T-helper 17 cell (primary cell): ENCODE results near the gene LRRC15. TPM values are rescaled to one million over a fixed set of nuclear protein-coding genes. Genes with fewer than 3 reads are reported as not detected.

Experiments used
- ATAC-seq: fragments of 150-1000 bp; cut with Tn5 transposase; 2 replicates; pipeline ENCODE4 v1.10.0; 2021; ENCODE audit warnings: mild to moderate bottlenecking, moderate library complexity
- DNase-seq, 3 donors: peaks; one replicate each; pipeline versions ENCODE4 v3.0.0 to v3.0.0-alpha.2; 2020 to 2021
- H3K9me3 ChIP-seq: one replicate; pipeline ENCODE4 v1.7.0; 2013; ENCODE audit warnings: low read length, mild to moderate bottlenecking; ENCODE audit not compliant: control insufficient read depth, poor library complexity, severe bottlenecking
- H3K27ac Mint-ChIP-seq: one replicate; pipeline ENCODE4 v1.8.0; 2022; ENCODE audit warnings: mild to moderate bottlenecking, moderate library complexity, mixed read lengths
- H3K27me3 Mint-ChIP-seq: one replicate; pipeline ENCODE4 v1.8.0; 2022; ENCODE audit warnings: mixed read lengths
- H3K36me3 Mint-ChIP-seq: one replicate; pipeline ENCODE4 v1.8.0; 2022; ENCODE audit warnings: low read depth, mixed read lengths
- H3K4me1 Mint-ChIP-seq: one replicate; pipeline ENCODE4 v1.8.0; 2022; ENCODE audit warnings: mild to moderate bottlenecking, mixed read lengths
- H3K4me3 Mint-ChIP-seq: one replicate; pipeline ENCODE4 v1.8.0; 2022; ENCODE audit warnings: mild to moderate bottlenecking, moderate library complexity, mixed read lengths
- total RNA-seq, 4 donors: library from RNA in 2 of 4; stranded (reverse) in 2 of 4; gene quantifications; one replicate each; pipeline ENCODE4 v1.2.3 and lab custom pipeline; 2022 to 2026

LRRC15 gene
- total RNA-seq, 2 donors from 2014 or later = not detected

- H3K27me3 Mint-ChIP-seq = peaks cover 25% of the 10 kb centered on the region
- peaks cover 2% of the 10 kb centered on the region for H3K36me3 Mint-ChIP-seq
- no peak overlapping the region for H3K4me3 Mint-ChIP-seq
- H3K27ac Mint-ChIP-seq = no peak overlapping the region
- DNase-seq = no peak
- H3K4me1 Mint-ChIP-seq = peaks cover 4% of the 10 kb centered on the region
- no peak for ATAC-seq
- H3K9me3 ChIP-seq = no peaks in the 10 kb centered on the region
Observed at GRCh38 chr3:194382196-194382891, 12.8 kb upstream of the LRRC15 start.

- no peak overlapping the region for H3K4me3 Mint-ChIP-seq
- no peaks in the 10 kb centered on the region for H3K9me3 ChIP-seq
- peaks cover 4% of the 10 kb centered on the region for H3K4me1 Mint-ChIP-seq
- peaks cover 32% of the 10 kb centered on the region for H3K27me3 Mint-ChIP-seq
- H3K36me3 Mint-ChIP-seq = peaks cover 2% of the 10 kb centered on the region
- H3K27ac Mint-ChIP-seq = no peak overlapping the region
- ATAC-seq (no peak), DNase-seq (no peak)
Observed at GRCh38 chr3:194381460-194381875, 11.9 kb upstream of the LRRC15 start.

DNA sequence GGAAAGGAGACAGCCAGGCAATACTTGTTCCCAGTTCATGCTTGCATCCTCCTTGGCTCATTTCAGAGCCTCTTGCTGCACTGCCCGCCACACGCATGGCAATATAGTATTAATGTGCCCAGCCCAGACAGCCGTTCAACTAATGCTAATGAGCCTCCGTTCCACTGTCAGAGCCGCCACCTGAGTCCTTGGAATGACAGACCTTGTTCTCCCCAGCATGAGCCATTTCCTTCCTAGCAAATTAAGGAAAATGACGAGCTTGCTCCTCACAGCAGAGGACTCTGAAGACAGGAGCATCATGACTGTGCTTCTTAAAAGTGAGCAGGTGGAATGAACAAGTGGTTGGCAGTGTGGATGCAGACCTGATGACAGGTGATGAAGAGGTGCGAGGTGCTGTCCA lies 10.8 kb upstream of the LRRC15 start:
- peaks cover 4% of the 10 kb centered on the region for H3K4me1 Mint-ChIP-seq
- ATAC-seq = no peak
- no peak overlapping the region for H3K27ac Mint-ChIP-seq
- DNase-seq = no peak
- H3K36me3 Mint-ChIP-seq = peaks cover 2% of the 10 kb centered on the region
- H3K4me3 Mint-ChIP-seq = no peak overlapping the region
- H3K9me3 ChIP-seq = no peaks in the 10 kb centered on the region
- H3K27me3 Mint-ChIP-seq = peaks cover 44% of the 10 kb centered on the region

GRCh38 chr3:194379651-194380050 lies 10.1 kb upstream of the LRRC15 start:
- no peak overlapping the region for H3K27ac Mint-ChIP-seq
- no peak for DNase-seq
- H3K4me1 Mint-ChIP-seq = peaks cover 8% of the 10 kb centered on the region
- no peaks in the 10 kb centered on the region for H3K9me3 ChIP-seq
- ATAC-seq = no peak
- peaks cover 2% of the 10 kb centered on the region for H3K36me3 Mint-ChIP-seq
- H3K4me3 Mint-ChIP-seq = no peak overlapping the region
- H3K27me3 Mint-ChIP-seq = peaks cover 51% of the 10 kb centered on the region

DNA sequence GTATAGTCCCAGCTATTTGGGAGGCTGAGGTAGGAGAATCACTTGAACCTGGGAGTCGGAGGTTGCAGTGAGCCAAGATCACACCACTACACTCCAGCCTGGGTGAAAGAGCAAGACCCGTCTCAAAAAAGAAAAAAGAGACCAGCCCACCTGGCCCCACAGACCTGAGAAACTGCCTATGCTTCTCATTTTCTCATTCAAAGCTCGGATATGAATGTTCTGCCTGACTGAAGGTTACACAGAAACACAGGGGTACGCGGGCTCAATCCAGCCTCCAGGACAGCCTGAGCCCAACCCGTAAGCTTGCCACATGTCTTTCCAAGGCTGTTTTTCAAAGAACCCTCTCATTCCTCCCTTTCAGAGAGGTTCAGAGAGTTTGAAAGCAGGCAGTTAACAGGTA lies 9.7 kb upstream of the LRRC15 start:
- no peak overlapping the region for H3K27ac Mint-ChIP-seq

DNA sequence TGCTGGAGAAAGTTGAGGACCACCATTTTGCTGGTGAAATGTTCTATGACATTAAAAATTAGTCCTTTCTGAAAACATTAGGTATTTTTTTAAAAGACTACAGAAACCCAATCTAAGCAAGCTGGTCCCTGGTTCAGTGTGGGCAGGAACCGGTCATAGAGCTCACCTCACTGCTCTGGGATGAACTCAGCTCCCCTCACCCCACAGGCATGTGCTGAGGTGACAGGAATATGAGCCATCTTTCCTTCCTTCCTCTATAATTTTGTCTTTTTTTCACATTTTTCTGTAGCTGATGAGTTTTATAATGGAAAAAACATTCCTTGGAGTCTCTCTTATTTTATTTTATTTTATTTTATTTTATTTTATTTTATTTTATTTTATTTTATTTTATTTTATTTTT lies 8.2 kb upstream of the LRRC15 start:
- Mint-ChIP-seq H3K4me3 (no peak overlapping the region), H3K27ac (no peak overlapping the region), H3K36me3 (peaks cover 2% of the 10 kb centered on the region), H3K27me3 (peaks cover 46% of the 10 kb centered on the region), H3K4me1 (peaks cover 6% of the 10 kb centered on the region)
- no peaks in the 10 kb centered on the region for H3K9me3 ChIP-seq
- ATAC-seq (no peak), DNase-seq (no peak)

More for the DNA sequence above, 9.7 kb upstream of the LRRC15 start:
- H3K9me3 ChIP-seq = no peaks in the 10 kb centered on the region
- ATAC-seq (no peak), DNase-seq (no peak)
- H3K36me3 Mint-ChIP-seq = peaks cover 2% of the 10 kb centered on the region
- H3K4me3 Mint-ChIP-seq = no peak overlapping the region
- peaks cover 51% of the 10 kb centered on the region for H3K27me3 Mint-ChIP-seq
- peaks cover 8% of the 10 kb centered on the region for H3K4me1 Mint-ChIP-seq

- DNase-seq (no peak), ATAC-seq (no peak)
- Mint-ChIP-seq H3K27ac (no peak overlapping the region), H3K27me3 (peaks cover 58% of the 10 kb centered on the region), H3K4me1 (peaks cover 4% of the 10 kb centered on the region), H3K36me3 (peaks cover 5% of the 10 kb centered on the region), H3K4me3 (no peak overlapping the region)
- no peaks in the 10 kb centered on the region for H3K9me3 ChIP-seq
Observed at GRCh38 chr3:194376241-194376560, 6.7 kb upstream of the LRRC15 start.

- H3K4me1 Mint-ChIP-seq = peaks cover 4% of the 10 kb centered on the region
- H3K27me3 Mint-ChIP-seq = peaks cover 64% of the 10 kb centered on the region
- DNase-seq (no peak), ATAC-seq (no peak)
- peaks cover 5% of the 10 kb centered on the region for H3K36me3 Mint-ChIP-seq
- no peaks in the 10 kb centered on the region for H3K9me3 ChIP-seq
- no peak overlapping the region for H3K27ac Mint-ChIP-seq
- no peak overlapping the region for H3K4me3 Mint-ChIP-seq
Observed at GRCh38 chr3:194375473-194376240, 6.1 kb upstream of the LRRC15 start.

DNA sequence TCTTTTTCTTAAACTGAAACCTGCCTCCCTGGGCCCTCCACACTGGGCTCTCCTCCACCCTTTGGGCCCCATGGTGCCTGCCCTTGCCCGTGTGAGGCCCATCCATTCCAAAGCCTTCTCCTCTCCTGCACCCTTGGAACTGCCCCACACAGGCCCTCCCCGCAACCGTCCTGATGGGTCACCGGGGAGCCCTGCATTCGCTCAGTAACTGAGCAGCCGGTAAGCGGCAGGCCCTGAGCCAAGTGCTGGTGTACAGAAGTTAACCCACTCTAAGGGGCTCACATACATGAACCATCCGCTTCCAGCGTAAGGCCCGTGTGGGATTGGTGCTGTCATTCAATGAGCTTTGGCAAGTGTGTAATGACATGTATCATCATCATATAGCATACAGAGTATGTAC lies 5.4 kb upstream of the LRRC15 start:
- peaks cover 5% of the 10 kb centered on the region for H3K36me3 Mint-ChIP-seq
- H3K4me3 Mint-ChIP-seq = no peak overlapping the region
- no peak overlapping the region for H3K27ac Mint-ChIP-seq
- peaks cover 66% of the 10 kb centered on the region for H3K27me3 Mint-ChIP-seq
- peaks cover 8% of the 10 kb centered on the region for H3K4me1 Mint-ChIP-seq
- H3K9me3 ChIP-seq = no peaks in the 10 kb centered on the region
- ATAC-seq (no peak), DNase-seq (no peak)

DNA sequence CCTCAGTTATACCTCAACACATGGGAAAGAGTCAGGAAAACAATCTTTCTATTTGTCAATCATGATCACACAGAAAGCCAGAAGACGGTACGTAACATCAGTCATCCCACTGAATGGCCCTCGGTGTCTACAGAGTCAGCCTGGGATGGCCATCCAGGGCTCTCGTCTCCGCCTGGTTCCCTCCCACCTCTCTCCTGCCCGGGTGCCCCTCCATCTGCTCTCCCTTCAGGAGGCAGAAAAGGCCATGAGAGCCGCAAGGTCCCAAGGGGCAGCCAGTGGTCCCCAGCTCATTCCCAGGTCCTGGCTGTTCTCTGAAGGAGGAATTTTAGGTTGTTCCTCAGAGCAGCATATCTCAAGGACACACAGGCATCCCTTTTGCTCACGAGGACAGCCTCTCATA lies 4.4 kb upstream of the LRRC15 start:
- DNase-seq (no peak), ATAC-seq (no peak)
- H3K27ac Mint-ChIP-seq = no peak overlapping the region
- peaks cover 5% of the 10 kb centered on the region for H3K36me3 Mint-ChIP-seq
- H3K4me3 Mint-ChIP-seq = no peak overlapping the region
- H3K27me3 Mint-ChIP-seq = peaks cover 74% of the 10 kb centered on the region
- peaks cover 9% of the 10 kb centered on the region for H3K4me1 Mint-ChIP-seq
- H3K9me3 ChIP-seq = no peaks in the 10 kb centered on the region

DNA sequence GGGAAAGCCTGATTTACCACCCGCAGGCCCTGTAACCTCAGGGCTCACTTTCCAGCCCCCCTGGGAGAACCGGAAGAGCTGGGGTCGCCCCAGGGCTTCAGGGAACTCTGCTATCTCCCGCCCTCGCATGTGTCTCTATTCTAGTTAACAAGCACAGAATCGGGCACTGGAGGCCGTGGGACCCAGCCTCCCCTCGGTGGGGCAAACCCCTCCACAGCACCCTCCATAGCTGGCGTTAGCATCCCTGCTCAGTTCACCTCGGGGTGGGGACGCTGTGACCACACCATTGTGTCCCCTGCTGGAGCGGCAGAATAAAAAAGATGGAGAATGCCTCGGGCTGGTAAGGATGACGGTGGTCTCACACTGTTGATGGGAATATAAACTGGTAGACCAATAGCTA lies 3.5 kb upstream of the LRRC15 start:
- H3K27ac Mint-ChIP-seq = no peak overlapping the region
- H3K4me3 Mint-ChIP-seq = no peak overlapping the region
- ATAC-seq (no peak), DNase-seq (no peak)
- H3K9me3 ChIP-seq = no peaks in the 10 kb centered on the region
- H3K4me1 Mint-ChIP-seq = peaks cover 9% of the 10 kb centered on the region
- peaks cover 5% of the 10 kb centered on the region for H3K36me3 Mint-ChIP-seq
- peaks cover 75% of the 10 kb centered on the region for H3K27me3 Mint-ChIP-seq

DNA sequence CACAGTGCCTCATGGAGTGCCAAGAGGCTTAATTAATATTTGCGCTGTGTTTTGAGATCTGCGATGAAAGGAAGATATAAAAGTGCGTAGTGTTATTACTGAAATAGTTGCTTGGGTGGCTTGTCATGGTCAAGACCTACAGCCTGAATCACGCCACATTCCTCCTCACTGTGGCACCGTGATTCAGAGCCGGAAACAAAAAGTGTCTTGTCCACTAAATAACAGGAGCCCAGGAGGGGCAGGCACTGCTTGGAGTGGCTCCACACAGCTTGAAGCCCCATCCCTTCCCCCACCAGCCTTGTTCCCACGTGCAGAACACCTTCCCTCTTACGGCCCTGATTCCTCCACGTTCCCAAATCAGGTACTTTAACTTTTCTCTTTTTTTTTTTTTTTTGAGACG lies 1.2 kb upstream of the LRRC15 start:
- Mint-ChIP-seq H3K4me1 (peaks cover 9% of the 10 kb centered on the region), H3K36me3 (peaks cover 5% of the 10 kb centered on the region), H3K27ac (peak overlapping the region; percentile 37), H3K27me3 (peaks cover 71% of the 10 kb centered on the region), H3K4me3 (no peak overlapping the region)
- no peak for DNase-seq
- H3K9me3 ChIP-seq = no peaks in the 10 kb centered on the region
- ATAC-seq = no peak

DNA sequence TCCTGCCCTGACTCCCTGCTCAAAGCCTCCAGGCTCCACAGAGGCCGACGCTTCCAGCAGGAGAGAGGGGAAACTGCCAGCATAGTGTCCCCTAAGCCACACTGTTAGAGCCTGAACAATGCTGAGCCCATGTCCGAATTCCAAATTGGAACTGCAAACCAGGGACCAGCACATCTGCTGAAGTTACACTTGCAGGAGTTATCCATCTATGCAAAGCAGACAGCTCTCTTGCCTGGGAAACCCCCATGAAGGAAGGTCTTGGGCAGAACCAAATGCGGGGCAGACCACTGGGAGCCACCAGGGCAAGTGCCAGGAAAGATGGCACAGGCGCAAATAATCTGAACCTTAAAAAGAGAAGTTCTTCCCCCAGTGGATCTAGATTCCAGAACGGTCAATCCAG lies 625 bp downstream of the LRRC15 start:
- no peak overlapping the region for H3K27ac Mint-ChIP-seq
- H3K36me3 Mint-ChIP-seq = peaks cover 5% of the 10 kb centered on the region
- no peak overlapping the region for H3K4me3 Mint-ChIP-seq
- H3K4me1 Mint-ChIP-seq = peaks cover 6% of the 10 kb centered on the region
- peaks cover 64% of the 10 kb centered on the region for H3K27me3 Mint-ChIP-seq
- no peak for DNase-seq
- ATAC-seq = no peak
- H3K9me3 ChIP-seq = no peaks in the 10 kb centered on the region
